Psoas muscle (tissue), 8 donors: ENCODE results near the gene ANO7. TPM values are rescaled to one million over a fixed set of nuclear protein-coding genes. Genes with fewer than 3 reads are reported as not detected.

Source experiments
- ATAC-seq, 4 donors: fragments of 200-7000 bp; cut with Tn5 transposase; one replicate each; pipeline ENCODE4 v1.9.1; 2020; ENCODE audit warnings: moderate library complexity in 3 of 4, mild to moderate bottlenecking in 2 of 4
- DNase-seq, 2 donors: peaks; one replicate each; pipeline ENCODE4 v3.0.0-alpha.2; 2020
- H3K27ac ChIP-seq: fragments of 200-600 bp; one replicate; pipeline ENCODE4 v1.8.0; 2022
- H3K27me3 ChIP-seq, 3 donors: fragments of 200-600 bp in 1 of 3; one replicate each; pipeline versions ENCODE4 v1.6.1 to v1.8.0; 2013 to 2022; ENCODE audit warnings: low read length in 2 of 3, mild to moderate bottlenecking in 2 of 3, moderate library complexity in 1 of 3; ENCODE audit not compliant: insufficient read depth in 3 of 3
- H3K36me3 ChIP-seq, 2 donors: fragments of 200-600 bp in 1 of 2; one replicate each; pipeline versions ENCODE4 v1.6.1 to v1.8.0; 2013 to 2022; ENCODE audit warnings: low read depth in 1 of 2, mild to moderate bottlenecking in 1 of 2, moderate library complexity in 1 of 2; ENCODE audit not compliant: insufficient read depth in 1 of 2
- H3K4me1 ChIP-seq: fragments of 200-600 bp; one replicate; pipeline ENCODE4 v1.8.0; 2022
- H3K4me3 ChIP-seq: fragments of 200-600 bp; one replicate; pipeline ENCODE4 v1.8.0; 2022; ENCODE audit warnings: mild to moderate bottlenecking
- H3K9me3 ChIP-seq: fragments of 200-600 bp; one replicate; pipeline ENCODE4 v1.8.0; 2022
- CTCF ChIP-seq: fragments of 200-600 bp; IDR thresholded peaks from one replicate; pipeline ENCODE4 v1.8.0; 2022; ENCODE audit warnings: antibody characterized with exemption
- WGBS, 3 donors: extraction: QIAGEN DNeasy Blood & Tissue Kit; methylation state at CpG; one replicate each; pipeline versions ENCODE4 v1.1.6 to v1.1.7; 2013; 5-methylcytosine and 5-hydroxymethylcytosine counted together
- intact Hi-C, 2 donors: fragments of 100-400 bp; cut with DNase I; formaldehyde crosslinking; loops; one replicate each; pipeline versions ENCODE4 v1.11.0 to v1.14.2; 2022
- polyA plus RNA-seq, 3 donors: library from polyadenylated mRNA; stranded (reverse); fragments of 200-250 nt; gene quantifications; one replicate each; pipeline ENCODE4 v1.2.3, GENCODE V29; 2013
- total RNA-seq, 4 donors: library from RNA; stranded (reverse); fragmentation: NEBNext Ultra II Directional in 2 of 4; extraction: Animal tissue kit (Norgen Biotek cat#: 25700) in 2 of 4; gene quantifications; one replicate each; pipeline versions ENCODE4 v1.2.1 to v1.2.4, GENCODE V29; 2021 to 2023
- donor health status: healthy with polysubstance abuse.
- donor health status: DM: no; HTN: no; CAD: no; lungs with moderate emphysema.
- donor health status: Bipolar disorder and iron deficiency.
- donor health status: healthy.
- donor health status: DM: yes; HTN: yes; CAD: no.
- donor health status: DM: no; HTN: no; CAD: no.
- donor health status: DM: no; HTN: no; CAD: no.
- donor health status: DM: yes; HTN: yes; CAD: no.

The ANO7 gene
- total and polyA plus RNA-seq, 7 donors, result 0.22 to 1.8 (median 0.47) TPM

DNA sequence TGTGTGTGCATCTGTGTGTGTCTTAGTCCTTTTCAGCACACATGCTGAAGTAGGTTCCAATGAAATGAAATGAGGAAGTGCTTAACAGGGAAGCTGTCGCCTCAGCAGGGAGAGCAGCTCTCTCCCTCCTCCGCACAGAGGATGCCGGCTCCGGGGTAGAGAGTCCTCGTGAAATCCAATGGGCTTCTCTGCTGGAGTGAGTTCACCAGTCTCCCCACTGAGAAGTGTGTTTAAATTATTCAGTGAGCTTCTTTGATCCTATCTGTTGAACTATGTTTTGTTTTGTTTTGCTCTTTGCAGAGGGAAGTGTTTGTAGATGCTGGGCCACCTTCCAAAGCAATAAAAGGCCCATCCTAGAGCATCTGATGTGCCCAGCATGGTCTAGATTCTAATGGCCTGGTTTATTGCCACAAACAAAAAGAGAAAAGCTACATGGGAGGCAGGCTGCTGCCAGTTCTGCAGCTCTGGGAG is 31.5 kb upstream of the ANO7 start:
- no peak overlapping the region for H3K4me3 ChIP-seq
- intact Hi-C loops, result no loop called here
- H3K36me3 ChIP-seq, result peaks cover 4 to 63% of the 10 kb centered on the region in 2 donors
- no peak for TF ChIP-seq CTCF
- H3K4me1 ChIP-seq, result peaks cover under 1% of the 10 kb centered on the region
- no peak overlapping the region for H3K27ac ChIP-seq
- 66 to 69% (median 68%) methylated on average over 5 of the region's 5 CpGs for WGBS, 3 donors
- no peaks in the 10 kb centered on the region for H3K9me3 ChIP-seq
- no peaks in the 10 kb centered on the region for H3K27me3 ChIP-seq
- ATAC-seq, result no peak
- no peak for DNase-seq

GRCh38 chr2:241157841-241158545 is 30.5 kb upstream of the ANO7 start:
- Histone ChIP-seq H3K27me3 (no peaks in the 10 kb centered on the region), H3K4me1 (peaks cover 10% of the 10 kb centered on the region), H3K27ac (no peak overlapping the region), H3K36me3 (peaks cover 4 to 63% of the 10 kb centered on the region in 2 donors), H3K4me3 (no peak overlapping the region), H3K9me3 (no peaks in the 10 kb centered on the region)
- intact Hi-C loops, result no loop called here
- DNase-seq, result no peak
- no peak for ATAC-seq
- 91 to 95% (median 94%) methylated on average over 9 of the region's 9 CpGs for WGBS, 3 donors
- no peak for TF ChIP-seq CTCF

DNA sequence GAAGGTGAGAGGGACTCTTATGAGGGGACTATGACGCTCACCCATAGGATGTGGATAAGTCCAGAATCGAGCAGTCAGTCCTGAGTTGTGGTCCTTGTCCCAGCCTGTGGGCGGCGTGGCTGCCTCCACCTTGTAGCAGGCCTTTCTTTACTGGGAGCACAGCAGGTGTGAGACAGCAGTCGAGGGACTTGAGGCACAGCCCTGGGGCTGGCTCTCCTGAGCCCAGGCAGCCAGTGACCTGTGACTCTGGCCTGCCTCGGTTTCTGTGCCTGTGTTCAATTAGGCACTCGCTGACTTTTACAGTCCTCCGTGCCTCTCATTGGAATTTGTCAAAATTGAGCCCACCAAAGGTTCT is 30.0 kb upstream of the ANO7 start:
- intact Hi-C loops, result no loop called here
- DNase-seq (no peak), ATAC-seq (no peak)
- TF ChIP-seq CTCF, result no peak
- H3K27ac ChIP-seq, result no peak overlapping the region
- H3K27me3 ChIP-seq, result no peaks in the 10 kb centered on the region
- H3K36me3 ChIP-seq, result peaks cover 4 to 66% of the 10 kb centered on the region in 2 donors
- WGBS, 3 donors, result 83 to 87% (median 86%) methylated on average over 8 of the region's 8 CpGs
- H3K9me3 ChIP-seq, result no peaks in the 10 kb centered on the region
- H3K4me1 ChIP-seq, result peaks cover 15% of the 10 kb centered on the region
- no peak overlapping the region for H3K4me3 ChIP-seq

- peak in 1 of 2 donors; percentile 23 for DNase-seq
- Histone ChIP-seq H3K27ac (no peak overlapping the region), H3K4me1 (peaks cover 16% of the 10 kb centered on the region), H3K9me3 (no peaks in the 10 kb centered on the region), H3K36me3 (peaks cover 4 to 68% of the 10 kb centered on the region in 2 donors), H3K4me3 (no peak overlapping the region), H3K27me3 (no peaks in the 10 kb centered on the region)
- TF ChIP-seq CTCF, result no peak
- ATAC-seq, result no peak
- intact Hi-C loops, result no loop called here
- 96 to 98% (median 97%) methylated on average over 5 of the region's 5 CpGs for WGBS, 3 donors
Observed at GRCh38 chr2:241159116-241159515, 29.4 kb upstream of the ANO7 start.

DNA sequence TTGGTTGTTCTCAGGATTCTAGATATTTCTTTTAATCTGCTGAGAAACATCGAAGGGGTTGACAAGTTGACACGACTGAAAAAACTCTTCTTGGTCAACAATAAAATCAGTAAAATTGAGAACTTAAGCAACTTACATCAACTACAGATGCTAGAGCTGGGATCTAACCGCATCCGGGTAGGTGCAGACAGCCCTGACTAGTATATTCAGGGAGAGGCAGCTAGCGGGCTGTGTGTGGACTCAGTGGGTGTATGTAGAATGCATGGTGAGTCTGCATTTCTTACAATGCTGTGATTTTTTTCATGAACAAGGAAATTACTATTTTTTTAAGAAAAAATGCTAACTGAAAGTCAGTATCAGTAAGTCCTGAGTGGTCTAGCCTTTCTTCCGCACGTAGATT is 28.2 kb upstream of the ANO7 start:
- intact Hi-C loops, result no loop called here
- Histone ChIP-seq H3K4me3 (no peak overlapping the region), H3K36me3 (peaks cover 4 to 68% of the 10 kb centered on the region in 2 donors), H3K27me3 (no peaks in the 10 kb centered on the region), H3K27ac (no peak overlapping the region), H3K9me3 (no peaks in the 10 kb centered on the region), H3K4me1 (peaks cover 16% of the 10 kb centered on the region)
- no peak for TF ChIP-seq CTCF
- 93 to 96% (median 95%) methylated on average over 7 of the region's 7 CpGs for WGBS, 3 donors
- no peak for ATAC-seq
- no peak for DNase-seq
